ENCODE results near the gene BNIP2.
"Not testable (repeated sequence)": the region's sequence is repeated elsewhere in the genome, so short reads cannot be mapped to it uniquely, and the experiment has no call there.

The BNIP2 gene

DNA sequence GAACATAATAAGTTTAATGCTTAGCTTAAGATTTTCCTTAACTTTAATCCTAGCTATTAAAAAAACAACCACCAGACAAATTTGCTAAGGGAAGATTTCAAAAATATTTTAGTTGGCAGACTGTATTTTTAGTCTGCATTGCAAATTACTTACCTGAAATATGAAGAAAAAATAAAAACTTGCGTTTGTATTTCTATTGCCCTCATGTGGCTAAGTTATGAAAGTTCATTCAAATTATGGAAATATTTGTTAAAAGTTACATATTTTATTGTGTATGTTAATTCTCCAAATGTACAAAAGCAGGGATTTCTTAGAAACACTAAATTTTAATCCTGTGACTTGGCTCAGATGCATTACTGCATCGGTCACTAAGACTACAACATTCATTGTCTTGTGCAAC, 46.8 kb downstream of the BNIP2 start:
- TF ChIP-seq CTCF (IDR thresholded peaks at IDR 0.05; ENCODE audit: insufficient read depth, missing control alignments): no peak
- DNase-seq (ENCODE audit: insufficient read length, low spot score) (no peak), FAIRE-seq (no peak)

DNA sequence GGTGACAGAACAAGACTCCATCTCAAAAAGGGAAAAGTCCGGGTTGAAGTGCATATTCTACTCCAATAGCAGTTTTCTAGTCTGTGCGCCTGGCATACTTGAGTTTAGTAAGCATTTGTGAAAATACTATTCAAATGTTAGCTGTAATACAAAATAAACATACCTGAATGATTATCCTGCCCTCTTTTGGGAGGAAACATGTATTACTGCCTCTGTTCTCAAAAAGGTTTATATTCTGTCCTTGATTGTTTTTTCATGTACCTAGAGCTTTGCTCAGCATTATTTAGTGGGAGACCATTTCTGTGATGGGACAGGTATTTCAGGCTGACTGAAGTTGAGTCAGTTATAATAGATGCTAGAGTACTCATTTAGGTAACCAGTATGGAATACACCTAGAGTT, 51.6 kb downstream of the BNIP2 start:
- FAIRE-seq: peak; percentile 51
- not testable (repeated sequence) for DNase-seq (ENCODE audit: insufficient read length, low spot score)

DNA sequence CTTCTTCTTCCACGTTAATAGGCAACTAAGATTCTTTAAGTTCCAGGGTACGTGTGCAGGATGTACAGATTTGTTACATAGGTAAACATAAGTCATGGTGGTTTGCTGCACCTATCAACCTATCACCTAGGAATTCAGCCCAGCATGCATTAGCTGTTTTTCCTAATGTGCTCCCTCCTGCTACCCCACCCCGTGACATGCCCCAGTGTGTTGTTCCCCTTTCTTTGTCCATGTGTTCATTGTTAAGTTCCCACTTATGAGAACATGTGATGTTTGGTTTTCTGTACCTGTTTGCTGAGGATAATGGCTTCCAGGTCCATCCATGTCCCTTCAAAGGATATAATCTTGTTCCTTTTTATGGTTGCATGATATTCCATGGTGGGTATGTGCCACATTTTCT, 52.9 kb downstream of the BNIP2 start:
- no peak for DNase-seq (ENCODE audit: insufficient read length, low spot score)
- no peak for FAIRE-seq
- no peak for TF ChIP-seq CTCF (IDR thresholded peaks at IDR 0.05; ENCODE audit: insufficient read depth, missing control alignments)

- peak; percentile 22 for TF ChIP-seq CTCF (IDR thresholded peaks at IDR 0.05; ENCODE audit: insufficient read depth, missing control alignments)
- FAIRE-seq (no peak), DNase-seq (ENCODE audit: insufficient read length, low spot score) (no peak)
These were observed 56.4 kb downstream of the BNIP2 start for GRCh38 chr15:59632714-59633113.

DNA sequence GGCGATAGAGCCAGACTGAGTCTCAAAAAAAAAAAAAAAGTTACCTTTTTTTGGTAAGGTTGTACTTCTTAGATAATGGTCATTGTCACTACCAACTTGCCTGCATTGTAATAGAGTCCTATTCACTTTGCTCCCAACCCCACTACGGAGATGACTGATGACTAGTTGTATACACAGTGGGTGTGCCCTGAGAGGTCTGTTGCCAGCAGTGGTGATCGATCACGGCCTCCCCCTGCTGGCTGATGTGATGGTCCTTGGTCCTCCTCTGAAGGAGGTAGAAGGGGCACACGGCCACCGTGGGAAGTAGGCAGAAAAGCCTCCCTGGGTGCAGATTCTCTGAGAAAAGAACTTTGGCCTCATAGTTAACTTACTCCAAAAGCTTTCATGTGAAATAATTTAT, 66.8 kb downstream of the BNIP2 start:
- peak; percentile 53 for TF ChIP-seq CTCF (IDR thresholded peaks at IDR 0.05; ENCODE audit: insufficient read depth, missing control alignments)
- no peak for DNase-seq (ENCODE audit: insufficient read length, low spot score)
- no peak for FAIRE-seq

DNA sequence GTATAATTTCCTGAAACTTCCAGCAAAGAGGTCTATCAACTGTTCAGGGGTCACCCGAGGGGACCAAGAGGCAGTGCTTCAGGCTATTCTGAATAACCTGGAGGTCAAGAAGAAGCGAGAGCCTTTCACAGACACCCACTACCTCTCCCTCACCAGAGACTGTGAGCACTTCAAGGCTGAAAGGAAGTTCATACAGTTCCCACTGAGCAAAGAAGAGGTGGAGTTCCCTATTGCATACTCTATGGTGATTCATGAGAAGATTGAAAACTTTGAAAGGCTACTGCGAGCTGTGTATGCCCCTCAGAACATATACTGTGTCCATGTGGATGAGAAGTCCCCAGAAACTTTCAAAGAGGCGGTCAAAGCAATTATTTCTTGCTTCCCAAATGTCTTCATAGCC, 70.7 kb downstream of the BNIP2 start:
- DNase-seq (ENCODE audit: insufficient read length, low spot score) (no peak), FAIRE-seq (no peak)
- no peak for TF ChIP-seq CTCF (IDR thresholded peaks at IDR 0.05; ENCODE audit: insufficient read depth, missing control alignments)

GRCh38 chr15:59616379-59616778, 72.7 kb downstream of the BNIP2 start:
- TF ChIP-seq CTCF (IDR thresholded peaks at IDR 0.05; ENCODE audit: insufficient read depth, missing control alignments): no peak
- DNase-seq (ENCODE audit: insufficient read length, low spot score) (no peak), FAIRE-seq (no peak)

DNA sequence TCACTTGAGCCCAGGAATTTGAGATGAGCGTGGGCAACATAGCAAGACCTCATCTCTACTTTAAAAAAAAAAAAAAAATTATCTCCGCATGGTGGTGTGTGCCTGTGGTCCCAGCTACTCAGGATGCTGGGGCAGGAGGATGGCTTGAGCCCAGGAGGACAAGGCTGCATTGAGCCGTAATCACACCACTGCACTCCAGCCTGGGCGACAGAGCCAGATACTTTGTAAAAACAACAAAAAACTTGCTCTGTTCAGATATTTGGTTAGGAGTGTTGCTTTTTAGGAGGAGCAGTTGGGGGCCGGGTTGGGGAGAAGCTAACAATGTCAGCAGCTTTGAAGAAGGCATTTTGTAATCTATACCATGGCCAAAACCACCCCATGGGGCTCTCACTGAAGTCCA, 73.5 kb downstream of the BNIP2 start:
- FAIRE-seq (no peak), DNase-seq (ENCODE audit: insufficient read length, low spot score) (no peak)
- no peak for TF ChIP-seq CTCF (IDR thresholded peaks at IDR 0.05; ENCODE audit: insufficient read depth, missing control alignments)
